Tibial nerve (tissue), 3 donors: ENCODE data around the gene ALOX5AP.

Experiments
- POLR2A ChIP-seq, 2 donors: fragments of 450-650 bp; IDR thresholded peaks; one replicate each; pipeline ENCODE4 v1.6.1; 2017; ENCODE audit warnings: antibody characterized with exemption in 2 of 2, mild to moderate bottlenecking in 2 of 2, moderate library complexity in 2 of 2
- TF ChIP-seq, protein P1 (sequence below), 5 experiments: fragments of 200-600 bp in 3 of 5; fragments of 450-650 bp in 2 of 5; sonication (generic) in 3 of 5; IDR thresholded peaks; one replicate each; pipeline ENCODE4 v1.5.1; 2016 to 2019; ENCODE audit warnings: antibody characterized with exemption in 5 of 5, mild to moderate bottlenecking in 3 of 5, moderate library complexity in 2 of 5

DNA sequence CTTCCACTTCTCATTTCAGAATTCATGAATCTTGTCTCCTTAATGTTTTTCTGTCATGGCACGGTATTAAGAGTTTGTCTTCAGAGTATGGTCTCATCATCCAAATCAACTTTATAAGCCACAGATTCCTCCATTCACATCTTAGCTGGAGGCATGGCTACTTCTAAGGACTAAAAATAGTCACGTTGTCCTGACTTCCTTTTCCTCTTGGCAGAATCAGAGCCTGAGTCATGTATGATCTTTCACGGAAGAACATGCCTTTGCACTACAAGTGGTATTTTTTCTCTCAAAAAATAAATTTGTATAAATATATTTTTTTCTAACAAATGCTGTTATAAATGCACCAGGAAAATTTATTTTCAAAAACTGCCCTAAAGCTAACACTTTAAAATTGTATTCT lies 71.4 kb downstream of the ALOX5AP start:
- TF ChIP-seq, protein P1, sequence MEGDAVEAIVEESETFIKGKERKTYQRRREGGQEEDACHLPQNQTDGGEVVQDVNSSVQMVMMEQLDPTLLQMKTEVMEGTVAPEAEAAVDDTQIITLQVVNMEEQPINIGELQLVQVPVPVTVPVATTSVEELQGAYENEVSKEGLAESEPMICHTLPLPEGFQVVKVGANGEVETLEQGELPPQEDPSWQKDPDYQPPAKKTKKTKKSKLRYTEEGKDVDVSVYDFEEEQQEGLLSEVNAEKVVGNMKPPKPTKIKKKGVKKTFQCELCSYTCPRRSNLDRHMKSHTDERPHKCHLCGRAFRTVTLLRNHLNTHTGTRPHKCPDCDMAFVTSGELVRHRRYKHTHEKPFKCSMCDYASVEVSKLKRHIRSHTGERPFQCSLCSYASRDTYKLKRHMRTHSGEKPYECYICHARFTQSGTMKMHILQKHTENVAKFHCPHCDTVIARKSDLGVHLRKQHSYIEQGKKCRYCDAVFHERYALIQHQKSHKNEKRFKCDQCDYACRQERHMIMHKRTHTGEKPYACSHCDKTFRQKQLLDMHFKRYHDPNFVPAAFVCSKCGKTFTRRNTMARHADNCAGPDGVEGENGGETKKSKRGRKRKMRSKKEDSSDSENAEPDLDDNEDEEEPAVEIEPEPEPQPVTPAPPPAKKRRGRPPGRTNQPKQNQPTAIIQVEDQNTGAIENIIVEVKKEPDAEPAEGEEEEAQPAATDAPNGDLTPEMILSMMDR (IDR thresholded peaks at IDR 0.05) = no peak
- TF ChIP-seq POLR2A (IDR thresholded peaks at IDR 0.05) = no peak
